ENCODE measurements around the gene MIA.

MIA gene

GRCh38 chr19:40776932-40777644 lies 1.8 kb downstream of the MIA start:
- Histone ChIP-seq H3K27me3 (ENCODE audit: insufficient read depth, poor library complexity, severe bottlenecking) (no peaks in the 10 kb centered on the region), H3K27ac (replicated peaks) (peak overlapping the region; percentile 84), H3K4me3 (replicated peaks; ENCODE audit: insufficient read depth, low read length) (peak overlapping the region; percentile 84)
- TF ChIP-seq POLR2AphosphoS5 (IDR thresholded peaks at IDR 0.05; ENCODE audit: low read depth) (peak; percentile 78), REST (IDR thresholded peaks at IDR 0.05; ENCODE audit: insufficient replicate concordance, low read depth) (no peak), SPI1 (IDR thresholded peaks at IDR 0.05; ENCODE audit: borderline replicate concordance, low read depth) (peak; percentile 24; the same call in 1 of the 2 replicates)
- DNase-seq (ENCODE audit: low read depth in 1 of 2, low spot score in 1 of 2): peak; percentile 74 to 98

GRCh38 chr19:40777645-40777936 lies 2.3 kb downstream of the MIA start:
- H3K27me3 ChIP-seq (ENCODE audit: insufficient read depth, poor library complexity, severe bottlenecking): no peaks in the 10 kb centered on the region
- no peak for TF ChIP-seq REST (IDR thresholded peaks at IDR 0.05; ENCODE audit: insufficient replicate concordance, low read depth)
- peak overlapping the region; percentile 84 for H3K4me3 ChIP-seq (replicated peaks; ENCODE audit: insufficient read depth, low read length)
- DNase-seq (ENCODE audit: low read depth in 1 of 2, low spot score in 1 of 2): no peak
- peak overlapping the region; percentile 84 for H3K27ac ChIP-seq (replicated peaks)

GRCh38 chr19:40777937-40778705 lies 2.8 kb downstream of the MIA start, which contains the start of gene RAB4B:
Gene RAB4B, plus strand, starts transcription at chr19:40778247. Its CDS starts 129 bp downstream, at chr19:40778376.
- DNase-seq (ENCODE audit: low read depth in 1 of 2, low spot score in 1 of 2): peak; percentile 99 to 100
- Histone ChIP-seq H3K27me3 (ENCODE audit: insufficient read depth, poor library complexity, severe bottlenecking) (no peaks in the 10 kb centered on the region), H3K27ac (replicated peaks) (peak within 1 kb of the TSS; percentile 84), H3K4me3 (replicated peaks; ENCODE audit: insufficient read depth, low read length) (peak within 1 kb of the TSS; percentile 84)
- TF ChIP-seq POLR2AphosphoS5 (IDR thresholded peaks at IDR 0.05; ENCODE audit: low read depth) (peak; percentile 62), CTCF (IDR thresholded peaks at IDR 0.05; ENCODE audit: insufficient read depth, low read length) (no peak), SPI1 (IDR thresholded peaks at IDR 0.05; ENCODE audit: borderline replicate concordance, low read depth) (peak; percentile 64; the same call in 1 of the 2 replicates), GABPA (IDR thresholded peaks at IDR 0.05; ENCODE audit: low read depth) (0 out of 2 replicates have a peak, but pooled peaks have one; percentile 24)

GRCh38 chr19:40778706-40779284 lies 3.5 kb downstream of the MIA start:
- Histone ChIP-seq H3K4me3 (replicated peaks; ENCODE audit: insufficient read depth, low read length) (peak overlapping the region; percentile 84), H3K27me3 (ENCODE audit: insufficient read depth, poor library complexity, severe bottlenecking) (no peaks in the 10 kb centered on the region), H3K27ac (replicated peaks) (peak overlapping the region; percentile 84)
- TF ChIP-seq SPI1 (IDR thresholded peaks at IDR 0.05; ENCODE audit: borderline replicate concordance, low read depth) (no peak), CTCF (IDR thresholded peaks at IDR 0.05; ENCODE audit: insufficient read depth, low read length) (no peak), POLR2AphosphoS5 (IDR thresholded peaks at IDR 0.05; ENCODE audit: low read depth) (no peak), GABPA (IDR thresholded peaks at IDR 0.05; ENCODE audit: low read depth) (no peak), REST (IDR thresholded peaks at IDR 0.05; ENCODE audit: insufficient replicate concordance, low read depth) (no peak)
- no peak for DNase-seq (ENCODE audit: low read depth in 1 of 2, low spot score in 1 of 2)

Measured in HL-60 (cell line).